Kasumi-1 (cell line): ENCODE results near the gene PLEKHG1.

ENCODE experiments used
- DNase-seq, 2 experiments: peaks; one replicate each; lab custom pipeline; 2025; lab: John Stamatoyannopoulos, UW

The PLEKHG1 gene

DNA sequence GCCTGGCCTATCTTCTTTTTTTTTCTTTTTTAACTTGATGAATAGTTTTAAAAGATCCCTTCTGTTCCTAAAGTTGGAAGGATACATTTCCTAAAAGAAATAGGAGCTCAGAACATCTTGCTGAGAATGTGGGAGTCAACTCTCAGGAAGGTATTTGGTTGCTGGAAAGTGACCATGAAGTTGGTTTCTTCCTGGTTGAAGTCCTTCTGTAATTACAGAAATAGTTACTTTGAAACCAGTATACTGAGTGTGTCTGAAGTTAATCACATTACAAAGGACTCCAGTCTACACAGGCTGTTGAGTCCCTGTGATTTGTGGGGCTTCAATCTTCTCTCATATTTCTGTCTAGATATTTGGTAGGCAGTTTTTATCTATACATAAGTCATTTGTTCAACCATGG is 9.8 kb upstream of the PLEKHG1 start:
- no peak for DNase-seq

DNA sequence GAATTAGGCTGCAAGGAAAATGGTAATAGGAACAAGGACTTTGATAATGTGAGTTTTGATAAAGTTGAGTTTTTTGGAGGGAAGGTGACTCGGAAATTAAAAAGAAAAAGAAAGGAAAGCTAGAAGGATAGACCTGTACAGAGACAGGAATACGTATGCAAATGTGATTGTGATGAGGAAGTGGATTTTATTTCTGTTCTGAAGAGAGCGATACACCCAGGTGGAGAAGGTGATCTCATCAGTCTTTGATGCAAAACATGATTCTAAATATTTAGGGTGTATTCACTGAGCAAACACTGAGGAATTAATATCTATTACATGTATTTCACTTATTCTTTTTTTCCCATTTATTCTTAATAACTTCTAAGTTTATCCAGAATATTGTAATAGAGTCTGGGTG is 9.2 kb upstream of the PLEKHG1 start:
- no peak for DNase-seq

DNA sequence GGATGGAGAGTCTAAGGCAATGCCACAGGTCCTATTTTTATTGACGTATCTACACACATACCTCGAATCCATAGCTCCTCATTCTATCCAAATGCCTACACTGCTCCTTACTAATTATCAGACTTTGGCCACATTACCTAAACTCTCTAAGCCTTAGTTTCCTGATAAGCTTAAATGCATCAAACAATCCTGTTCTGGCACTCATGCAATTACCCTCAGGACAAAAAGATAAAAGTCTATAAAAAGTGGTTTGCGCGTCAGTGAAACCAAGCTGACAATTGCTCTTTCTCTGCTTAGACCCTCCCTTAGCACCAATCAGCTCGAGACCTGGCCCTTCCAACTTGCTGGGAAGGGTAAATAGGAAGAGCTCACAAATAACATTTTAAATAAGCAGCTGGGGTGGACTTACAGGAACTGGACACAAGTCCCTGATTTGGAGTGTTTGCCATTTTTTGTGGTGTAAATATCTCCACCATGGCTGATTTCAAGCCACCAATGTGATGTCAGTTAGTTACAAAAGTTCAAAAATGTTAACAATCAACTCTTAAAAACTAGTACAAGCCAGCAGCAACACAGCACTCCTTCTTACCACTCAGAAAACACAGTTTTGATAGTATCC is 7.2 kb upstream of the PLEKHG1 start:
- DNase-seq, result no peak

DNA sequence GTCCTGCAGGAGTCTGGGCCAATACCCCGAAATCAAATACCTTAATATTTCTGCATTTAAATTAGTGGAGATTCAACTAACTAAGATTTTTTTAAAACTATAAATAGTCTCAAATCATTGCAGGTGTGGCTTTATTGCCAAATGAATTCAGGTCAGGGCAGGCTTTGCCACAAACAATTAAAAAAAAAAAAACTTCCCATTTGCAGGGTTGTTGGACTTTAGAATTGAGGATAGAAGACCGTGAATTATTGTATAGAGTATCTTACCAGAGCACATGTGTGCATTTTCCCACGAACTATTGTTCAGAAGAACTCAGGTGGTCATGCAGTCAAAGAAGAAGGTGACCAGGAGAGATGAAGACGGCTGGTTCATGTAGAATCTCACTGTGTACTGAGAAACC is 6.6 kb upstream of the PLEKHG1 start:
- DNase-seq, result no peak

DNA sequence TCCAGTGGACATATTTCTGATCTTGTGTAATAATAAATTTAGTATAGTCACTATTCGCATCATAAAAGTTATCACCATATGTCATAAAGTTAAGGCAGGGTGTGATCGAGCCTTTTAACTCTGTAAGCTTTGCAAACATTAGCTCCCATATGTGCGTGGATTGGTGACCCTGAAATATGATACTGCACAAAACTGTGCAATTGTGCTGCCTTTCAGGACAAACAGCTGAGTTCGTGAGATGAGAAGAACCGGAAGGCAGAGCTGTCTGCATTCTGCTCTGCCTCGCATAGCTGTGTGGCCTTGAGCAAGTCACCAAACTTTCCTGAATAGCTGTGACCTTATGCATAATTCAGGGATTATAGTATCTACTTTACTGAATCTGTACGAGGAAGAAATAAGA is 3.2 kb upstream of the PLEKHG1 start:
- DNase-seq, result no peak

DNA sequence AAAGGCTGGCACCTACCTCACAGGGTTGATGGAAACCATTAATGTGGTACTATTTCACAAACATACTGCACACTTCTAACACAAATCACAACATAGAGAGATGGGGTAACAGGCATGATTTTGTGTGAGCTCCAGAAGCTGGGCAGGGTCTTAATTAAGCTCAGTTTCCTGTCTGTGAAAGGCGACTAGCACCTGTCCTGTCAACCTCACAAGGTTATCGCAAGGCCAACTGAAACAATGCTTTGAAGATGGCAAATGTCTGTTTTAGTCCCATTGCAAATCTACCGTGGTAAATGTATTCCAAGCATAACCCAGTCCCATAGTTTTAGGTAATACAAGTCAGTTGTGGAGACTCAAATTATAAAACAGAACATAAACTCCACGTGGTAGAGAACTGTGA is 1.3 kb upstream of the PLEKHG1 start:
- DNase-seq, result no peak

DNA sequence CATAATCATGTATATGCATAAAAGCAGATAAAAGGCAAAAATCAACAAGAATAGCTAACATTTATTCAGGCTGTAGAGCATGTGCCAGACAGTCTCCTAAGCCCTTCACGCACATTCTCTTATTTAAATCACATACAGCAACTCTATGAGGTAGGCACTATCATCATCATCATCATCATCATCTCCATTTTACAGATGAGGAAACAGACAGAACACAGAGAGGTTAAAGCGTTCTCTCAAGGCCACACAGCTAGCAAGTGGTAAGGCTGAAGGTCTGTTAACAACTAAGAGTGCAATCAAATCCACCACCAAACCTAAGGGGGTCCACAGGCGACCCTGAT is 857 bp upstream of the PLEKHG1 start:
- DNase-seq, result no peak

DNA sequence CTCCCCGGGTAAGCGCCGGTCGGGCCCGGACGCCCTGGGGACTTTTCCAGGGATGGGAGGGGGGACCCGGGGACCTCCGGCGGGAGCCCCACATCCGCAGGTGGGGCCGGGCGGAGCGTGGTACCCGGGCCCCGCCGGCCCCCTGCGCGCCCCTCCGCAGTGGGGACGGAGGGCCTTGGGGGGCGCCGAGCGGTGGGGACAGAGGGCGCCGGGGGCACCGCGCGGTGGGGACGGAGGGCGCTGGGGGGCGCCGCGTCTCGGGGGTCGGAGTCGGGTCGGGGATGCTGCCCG is 270 bp downstream of the PLEKHG1 start:
- DNase-seq, result no peak

DNA sequence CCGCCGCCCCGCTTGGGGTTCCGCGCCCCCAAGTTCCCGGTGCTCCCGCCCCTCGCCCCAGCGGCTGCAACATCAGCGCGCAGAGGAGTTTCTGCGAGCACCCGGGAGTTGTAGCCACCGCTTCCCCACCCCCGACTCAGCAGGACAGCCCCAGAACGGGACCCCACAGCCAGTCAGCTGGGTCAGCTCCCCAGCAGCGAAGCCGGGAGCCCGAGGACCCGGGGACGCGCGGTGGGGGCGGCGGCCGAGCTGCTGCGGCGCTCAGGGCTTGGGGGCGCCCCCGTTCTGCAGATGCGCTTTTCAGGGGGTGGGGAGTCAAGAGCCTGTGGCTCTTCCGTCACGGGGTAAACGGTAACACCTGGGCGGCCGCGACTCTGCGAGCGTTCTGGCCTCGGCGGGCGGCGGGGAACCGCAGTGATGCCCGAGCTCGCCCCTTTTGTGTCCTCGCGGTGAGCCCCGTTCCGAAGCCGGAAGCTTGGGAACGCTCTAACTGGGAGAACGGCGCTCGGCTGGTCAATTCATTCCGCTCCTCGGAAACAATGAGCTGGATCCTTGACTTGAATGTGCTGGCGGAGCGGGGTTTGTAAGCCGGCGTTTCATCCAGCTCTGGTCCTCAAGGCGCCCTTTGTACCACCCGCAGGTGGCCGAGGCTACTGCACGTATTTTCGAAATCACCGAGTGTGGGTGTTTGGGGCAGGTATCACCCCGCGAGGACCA is 774 bp downstream of the PLEKHG1 start:
- DNase-seq, result peak; percentile 11 to 36

DNA sequence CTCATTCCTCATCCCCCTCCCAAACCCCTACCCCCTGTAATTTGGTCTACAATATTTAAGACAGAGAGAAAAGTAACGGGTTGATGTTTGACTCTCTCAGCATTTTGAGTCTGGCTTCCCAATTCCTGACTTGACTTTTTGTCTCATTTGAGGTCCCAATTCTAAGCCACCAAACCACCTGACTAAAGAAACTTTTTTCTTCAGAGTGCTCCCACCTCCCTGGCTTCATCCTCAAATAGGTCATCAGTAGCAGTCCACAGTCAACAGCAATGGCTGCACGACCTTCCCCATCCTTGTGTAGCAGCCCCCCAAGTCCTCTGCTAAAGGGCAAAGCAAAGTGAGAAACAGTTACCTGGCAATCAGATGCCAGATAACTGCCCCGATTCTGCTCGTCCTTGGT is 1.8 kb downstream of the PLEKHG1 start:
- no peak for DNase-seq

DNA sequence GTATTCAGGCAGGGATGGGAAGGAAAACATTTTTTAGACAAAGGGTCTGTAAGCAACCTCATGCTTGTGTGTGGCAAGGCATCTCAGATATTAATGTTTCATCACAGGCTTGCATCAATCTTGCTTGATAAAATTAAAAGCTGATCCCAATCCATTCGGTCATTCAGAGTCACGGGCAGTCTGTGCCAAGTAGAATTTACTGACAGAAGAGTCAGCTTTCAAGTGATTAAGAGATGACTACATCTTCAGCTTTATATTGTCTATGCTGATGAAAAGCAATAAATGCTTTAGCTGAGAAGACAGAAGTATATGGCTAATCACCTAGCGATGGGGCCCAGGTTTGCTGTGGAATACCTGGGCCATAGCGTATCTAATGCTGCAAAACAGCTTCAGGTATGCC is 3.5 kb downstream of the PLEKHG1 start:
- DNase-seq, result no peak

DNA sequence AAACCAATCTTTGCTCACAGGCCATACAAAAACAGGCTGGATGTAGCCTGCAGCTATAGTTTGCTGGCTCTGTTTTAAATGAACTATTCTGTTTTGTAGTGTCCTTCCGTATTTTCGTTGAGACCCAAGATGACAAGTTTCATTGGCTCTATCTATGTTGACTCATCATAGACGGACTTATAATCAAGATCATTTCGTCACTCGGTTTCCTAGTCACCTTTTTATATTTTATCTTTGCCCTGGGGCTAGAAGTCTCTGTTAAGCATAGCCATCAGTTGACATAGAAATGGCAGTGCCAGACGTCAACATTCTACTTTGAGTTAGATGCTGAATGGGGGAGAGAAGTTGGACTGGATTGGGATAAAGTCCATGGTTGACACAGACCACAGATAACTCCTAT is 4.8 kb downstream of the PLEKHG1 start:
- no peak for DNase-seq

DNA sequence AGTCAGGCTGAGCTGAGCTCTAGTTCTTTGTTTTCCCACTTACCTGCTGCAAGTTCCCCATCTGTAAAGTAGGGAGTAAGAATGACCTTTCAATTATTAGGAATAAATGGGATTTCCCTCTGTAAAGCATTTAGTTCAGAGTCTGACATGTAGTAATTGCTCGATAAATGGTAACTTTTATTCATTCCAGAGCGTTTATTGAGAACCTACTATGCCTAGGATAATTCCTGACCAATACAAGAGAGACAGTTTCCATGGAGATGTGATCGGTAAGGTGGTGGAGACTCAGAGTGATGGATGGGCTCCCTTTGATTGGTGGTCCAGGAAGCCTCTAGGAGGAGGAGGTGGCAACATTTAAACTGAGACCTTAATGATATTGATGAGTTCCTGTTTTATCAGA is 5.6 kb downstream of the PLEKHG1 start:
- no peak for DNase-seq

DNA sequence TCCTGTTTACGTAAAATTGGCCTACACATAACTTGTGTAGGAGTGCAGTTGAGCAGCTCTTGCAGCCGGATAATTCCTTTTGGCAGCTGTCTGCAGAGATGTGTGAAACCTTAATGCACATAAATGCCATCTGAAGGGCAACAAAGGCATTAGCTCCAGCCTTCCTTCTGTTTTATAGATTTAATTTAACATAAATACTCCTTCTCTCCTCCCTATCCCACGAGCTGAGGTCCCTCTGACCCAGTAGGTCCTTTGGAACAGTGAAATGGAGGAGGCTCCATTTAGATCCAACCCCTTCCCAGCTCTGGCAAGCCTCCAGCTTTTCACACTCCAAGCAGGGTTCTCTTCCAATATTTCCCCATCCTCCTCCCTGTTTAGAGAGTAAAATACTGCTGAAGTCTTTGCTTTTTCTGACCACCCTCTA is 6.5 kb downstream of the PLEKHG1 start:
- no peak for DNase-seq

DNA sequence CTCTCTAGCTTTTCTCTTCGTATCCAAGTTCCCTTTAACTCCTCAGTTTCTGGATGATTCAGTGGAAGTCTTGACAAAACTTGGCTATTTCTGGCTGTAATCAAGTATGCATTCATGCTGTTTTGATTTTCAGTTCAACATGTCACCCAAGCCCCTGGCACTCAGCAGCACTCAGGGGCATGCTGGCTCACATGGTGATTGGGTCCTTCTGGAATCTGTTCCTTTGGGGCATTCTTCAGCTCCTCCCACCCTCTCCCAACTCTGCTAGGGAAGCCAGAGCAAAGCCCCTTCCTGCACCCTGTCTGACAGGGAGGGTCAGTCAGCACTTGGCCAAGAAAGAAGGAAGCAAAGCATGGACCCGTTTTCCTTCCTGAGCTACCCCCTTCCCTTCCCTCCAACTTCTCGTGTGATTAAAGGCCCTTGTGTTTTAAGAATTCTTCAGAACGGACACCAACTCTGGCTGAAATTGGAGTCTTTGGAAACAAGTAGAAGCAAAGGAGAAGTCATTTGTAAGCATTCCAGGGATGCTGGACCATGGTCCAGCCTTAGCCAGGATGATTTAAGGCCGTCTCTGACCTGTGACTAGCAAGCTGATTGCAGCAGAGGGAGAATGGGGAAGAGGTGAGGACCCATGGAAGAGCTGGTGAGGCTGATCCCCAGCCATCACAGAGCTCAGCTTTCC is 7.1 kb downstream of the PLEKHG1 start:
- DNase-seq, result no peak

DNA sequence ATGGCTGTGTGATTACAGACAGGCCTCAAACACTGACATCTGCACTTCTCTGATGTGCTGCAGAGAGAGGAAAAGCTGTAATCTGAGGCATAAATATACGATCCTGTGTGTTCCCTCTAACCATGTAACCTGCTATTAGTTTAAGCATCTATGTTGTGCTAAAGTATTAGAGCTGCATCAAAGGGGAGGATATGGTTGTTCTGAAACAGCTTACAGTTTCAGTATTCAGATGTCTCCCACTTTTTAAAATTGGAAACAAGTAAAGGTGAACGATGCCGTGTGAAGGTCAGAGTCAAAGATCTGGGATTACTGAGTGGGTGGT is 7.6 kb downstream of the PLEKHG1 start:
- DNase-seq, result no peak

DNA sequence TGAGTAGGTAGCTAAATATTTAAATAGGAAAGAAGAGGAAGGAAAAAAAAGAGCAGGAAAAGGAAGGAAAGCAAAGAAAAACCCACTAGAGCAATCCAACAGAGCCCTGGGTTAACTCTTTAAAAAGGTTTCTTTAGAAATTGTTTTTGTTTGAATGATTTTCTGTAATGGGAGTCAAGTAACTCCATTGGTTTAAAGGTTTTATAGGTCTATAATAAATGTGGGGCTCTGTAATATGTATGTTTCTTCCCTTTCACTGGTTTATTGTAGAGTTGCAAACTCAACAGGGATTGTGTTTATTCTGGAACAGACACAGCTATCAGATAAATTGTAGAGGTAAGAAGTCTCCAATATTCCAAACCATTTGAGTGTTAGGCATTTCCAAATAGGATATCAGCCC is 10.9 kb downstream of the PLEKHG1 start:
- no peak for DNase-seq

DNA sequence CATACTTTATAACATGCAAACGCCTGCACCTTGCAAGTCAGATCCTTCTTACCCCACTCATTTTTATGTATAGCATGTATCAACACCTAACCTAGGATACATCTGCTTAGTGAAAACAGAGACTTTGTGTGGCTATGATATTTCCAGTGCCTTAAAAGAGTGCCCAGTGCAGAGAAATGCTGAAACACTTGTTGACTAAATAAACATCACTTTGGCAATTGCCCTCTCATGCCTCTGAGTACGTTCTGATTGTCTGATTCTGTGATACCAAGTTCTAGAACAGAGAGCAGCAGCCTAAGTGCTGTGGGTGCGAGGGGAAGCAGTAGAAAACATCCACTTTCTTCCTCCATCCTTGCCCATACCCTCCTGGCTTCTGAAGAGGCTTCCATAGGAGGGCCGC is 13.6 kb downstream of the PLEKHG1 start:
- DNase-seq, result no peak

DNA sequence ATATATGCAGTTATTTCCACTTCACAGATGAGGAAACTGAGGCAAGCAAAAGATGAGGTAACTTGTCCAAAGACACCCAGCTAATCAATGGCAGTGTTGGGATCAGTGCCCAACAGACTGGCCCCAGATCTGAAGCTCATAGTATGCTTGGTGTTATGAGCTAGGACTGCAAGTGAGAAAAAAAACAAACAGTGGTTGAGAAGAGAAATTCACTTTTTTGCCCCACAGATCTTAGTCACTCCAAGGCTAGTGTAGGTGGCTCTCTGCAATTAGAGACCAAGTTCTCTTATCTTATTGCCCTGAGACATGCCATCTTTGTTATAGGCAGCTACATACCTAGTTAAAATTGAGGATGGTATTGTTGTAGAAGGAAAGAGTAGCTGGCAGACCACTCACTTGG is 16.3 kb downstream of the PLEKHG1 start:
- DNase-seq, result no peak

DNA sequence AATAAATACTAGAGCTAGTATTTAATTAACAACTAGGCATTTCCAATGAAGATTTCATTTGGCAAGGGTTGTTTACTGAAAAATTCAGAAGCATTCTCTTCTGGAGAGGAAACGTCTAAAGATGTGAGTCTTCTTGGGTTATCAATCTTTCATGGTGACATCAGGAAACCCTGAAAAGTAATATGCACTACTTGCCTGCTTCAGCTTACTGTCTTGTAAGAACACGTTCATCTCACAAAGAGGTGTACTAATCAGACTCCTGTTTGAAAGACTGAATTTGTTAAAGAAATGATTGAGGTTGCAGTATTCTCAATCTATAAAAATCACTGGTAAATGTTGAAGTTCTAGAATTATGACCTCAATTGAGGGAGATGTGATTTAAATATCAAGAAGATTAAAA is 16.9 kb downstream of the PLEKHG1 start:
- DNase-seq, result no peak

DNA sequence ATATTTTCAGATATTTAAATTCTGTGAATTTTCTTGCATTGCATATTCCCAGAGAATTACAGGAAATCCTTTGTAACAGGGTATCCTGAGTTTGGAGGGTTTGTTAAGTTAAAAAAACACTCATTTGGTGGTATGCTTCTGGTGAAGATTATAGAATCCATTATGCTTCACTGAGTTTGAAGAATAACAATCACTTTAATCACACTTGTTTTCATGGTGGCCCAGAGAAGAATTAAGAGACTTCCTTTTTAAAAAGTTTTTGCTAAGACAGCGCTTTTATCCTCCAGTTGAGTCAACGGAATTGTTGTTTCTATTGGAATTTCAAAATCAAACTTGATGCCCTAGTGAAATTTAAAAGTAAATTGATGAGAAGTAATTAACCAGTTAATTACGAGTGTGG is 17.4 kb downstream of the PLEKHG1 start:
- no peak for DNase-seq

DNA sequence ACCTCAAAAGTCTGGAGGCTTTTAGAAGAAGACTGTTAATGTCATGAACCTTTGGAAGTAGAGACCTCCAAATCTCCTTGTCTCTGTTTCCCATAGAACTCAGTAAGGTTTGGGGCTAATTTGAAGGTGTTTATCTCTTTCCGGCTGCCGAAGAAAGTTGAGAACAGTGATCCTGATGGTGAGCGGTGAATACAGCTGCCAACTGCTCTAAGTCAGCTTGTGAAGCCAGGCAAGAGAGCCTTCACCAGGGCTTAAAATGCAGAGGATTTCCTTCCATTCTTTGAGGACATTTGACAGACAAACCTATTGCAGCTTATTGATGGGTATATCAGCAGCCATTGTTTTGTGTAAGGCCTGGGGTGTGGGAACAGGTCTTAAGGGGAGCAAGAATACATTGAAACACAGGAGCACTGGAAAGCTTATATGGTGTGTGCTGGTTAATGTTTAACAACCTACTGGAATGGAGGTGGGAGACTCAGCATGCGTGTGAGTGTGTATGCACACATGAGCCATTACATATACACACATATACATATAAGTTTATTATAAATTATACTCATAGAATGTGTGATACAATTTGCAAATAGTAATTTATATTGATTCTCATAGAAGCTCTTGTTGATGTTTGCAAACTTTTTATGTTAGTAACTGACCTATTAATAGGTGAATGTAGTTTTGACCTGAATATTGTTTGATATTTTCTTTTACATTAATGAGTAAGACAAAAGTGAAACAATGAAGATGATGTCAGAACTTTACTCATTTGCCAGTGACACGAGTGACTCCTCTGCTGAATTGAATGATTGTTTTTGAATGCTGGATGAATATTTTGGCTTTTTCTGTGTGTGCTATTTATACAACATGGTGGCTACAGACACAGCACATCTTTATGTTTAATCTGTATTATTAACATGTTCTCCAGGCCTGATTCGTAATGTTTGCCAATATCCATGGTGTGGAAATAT is 18.1 kb downstream of the PLEKHG1 start:
- no peak for DNase-seq

DNA sequence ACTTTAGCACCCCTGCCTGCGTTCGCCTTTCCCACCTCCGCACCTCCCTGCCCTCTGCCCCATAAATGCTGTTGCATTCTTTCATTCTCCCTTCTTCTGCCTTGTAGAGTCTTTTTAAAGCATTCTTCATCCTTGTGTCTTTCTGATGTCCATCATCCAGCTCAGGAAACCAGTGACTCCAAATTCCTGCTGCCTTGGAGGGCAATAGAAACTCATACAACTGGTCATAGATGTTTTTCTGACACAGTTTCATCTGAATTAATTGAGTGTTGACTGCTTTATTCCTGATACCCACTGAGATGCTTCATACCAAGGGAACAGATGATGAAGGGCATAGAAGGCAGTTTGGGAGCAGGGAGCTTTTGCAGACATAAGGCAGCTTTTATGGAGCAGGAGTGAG is 19.6 kb downstream of the PLEKHG1 start:
- no peak for DNase-seq
